Osteoblast (primary cell): ENCODE data around the gene WDR18. TPM values are rescaled to one million over a fixed set of nuclear protein-coding genes. Genes with fewer than 3 reads are reported as not detected.

Experiments used
- DNase-seq: peaks from one replicate; pipeline ENCODE4 v3.0.0; 2011; ENCODE audit warnings: low spot score, mixed read lengths; ENCODE audit not compliant: insufficient read length; ENCODE audit errors: missing footprints
- H2AFZ ChIP-seq: 2 replicates; pipeline ENCODE4 v1.6.0; 2011; ENCODE audit warnings: mild to moderate bottlenecking, low read length
- H3K27ac ChIP-seq: 2 replicates; pipeline ENCODE4 v1.5.1; 2011; ENCODE audit warnings: mild to moderate bottlenecking, low read depth, low read length, moderate library complexity
- H3K27me3 ChIP-seq: 2 replicates; pipeline ENCODE4 v1.6.0; 2012; ENCODE audit warnings: mild to moderate bottlenecking, control low read depth, inconsistent platforms, low read length, moderate library complexity; ENCODE audit not compliant: insufficient read depth
- H3K36me3 ChIP-seq: 2 replicates; pipeline ENCODE4 v1.5.1; 2011; ENCODE audit warnings: mild to moderate bottlenecking, low read length, control low read depth, moderate library complexity; ENCODE audit not compliant: insufficient read depth
- H3K4me1 ChIP-seq: 2 replicates; pipeline ENCODE4 v1.5.1; 2011; ENCODE audit warnings: mild to moderate bottlenecking, low read length, control low read depth, moderate library complexity; ENCODE audit not compliant: insufficient read depth
- H3K4me2 ChIP-seq: 2 replicates; pipeline ENCODE4 v1.6.0; 2011; ENCODE audit warnings: mild to moderate bottlenecking, low read length; ENCODE audit not compliant: insufficient read depth
- H3K4me3 ChIP-seq: fragments of 200-600 bp; sonication (generic); 3 replicates; pipeline ENCODE4 v1.5.1; 2012; ENCODE audit warnings: mild to moderate bottlenecking, low read length, inconsistent platforms; ENCODE audit not compliant: insufficient read depth
- H3K79me2 ChIP-seq: 2 replicates; pipeline ENCODE4 v1.6.0; 2012; ENCODE audit warnings: mild to moderate bottlenecking, low read length, control low read depth, inconsistent platforms; ENCODE audit not compliant: insufficient read depth
- H3K9me3 ChIP-seq: 2 replicates; pipeline ENCODE4 v1.5.1; 2011; ENCODE audit warnings: low read depth, low read length, control low read depth
- H4K20me1 ChIP-seq: 2 replicates; pipeline ENCODE4 v1.6.0; 2012; ENCODE audit warnings: mild to moderate bottlenecking, low read length, control low read depth; ENCODE audit not compliant: insufficient read depth
- total RNA-seq: library from RNA; depleted of rRNA; stranded (reverse); fragments of >200 nt; gene quantifications from 2 replicates; pipeline ENCODE4 v1.2.3, GENCODE V29; 2012
- TF ChIP-seq, protein P1 (sequence below): IDR thresholded peaks from 2 replicates; pipeline ENCODE4 v1.5.1; 2011; ENCODE audit warnings: mild to moderate bottlenecking, low read depth, low read length, moderate library complexity; ENCODE audit errors: extremely low read depth

WDR18 gene
- total RNA-seq, 1 donor = 45.6 TPM

GRCh38 chr19:996051-996838 lies 12.1 kb downstream of the WDR18 start:
- Histone ChIP-seq H3K4me2 (peak overlapping the region; percentile 32), H3K4me1 (peaks cover 5% of the 10 kb centered on the region), H3K9me3 (no peaks in the 10 kb centered on the region), H3K4me3 (peak overlapping the region; percentile 51), H3K27me3 (peaks cover 51% of the 10 kb centered on the region), H3K36me3 (no peaks in the 10 kb centered on the region), H4K20me1 (peaks cover 6% of the 10 kb centered on the region), H3K79me2 (no peaks in the 10 kb centered on the region), H2AFZ (no peak overlapping the region), H3K27ac (no peak overlapping the region)
- DNase-seq = peak; percentile 99
- TF ChIP-seq, protein P1, sequence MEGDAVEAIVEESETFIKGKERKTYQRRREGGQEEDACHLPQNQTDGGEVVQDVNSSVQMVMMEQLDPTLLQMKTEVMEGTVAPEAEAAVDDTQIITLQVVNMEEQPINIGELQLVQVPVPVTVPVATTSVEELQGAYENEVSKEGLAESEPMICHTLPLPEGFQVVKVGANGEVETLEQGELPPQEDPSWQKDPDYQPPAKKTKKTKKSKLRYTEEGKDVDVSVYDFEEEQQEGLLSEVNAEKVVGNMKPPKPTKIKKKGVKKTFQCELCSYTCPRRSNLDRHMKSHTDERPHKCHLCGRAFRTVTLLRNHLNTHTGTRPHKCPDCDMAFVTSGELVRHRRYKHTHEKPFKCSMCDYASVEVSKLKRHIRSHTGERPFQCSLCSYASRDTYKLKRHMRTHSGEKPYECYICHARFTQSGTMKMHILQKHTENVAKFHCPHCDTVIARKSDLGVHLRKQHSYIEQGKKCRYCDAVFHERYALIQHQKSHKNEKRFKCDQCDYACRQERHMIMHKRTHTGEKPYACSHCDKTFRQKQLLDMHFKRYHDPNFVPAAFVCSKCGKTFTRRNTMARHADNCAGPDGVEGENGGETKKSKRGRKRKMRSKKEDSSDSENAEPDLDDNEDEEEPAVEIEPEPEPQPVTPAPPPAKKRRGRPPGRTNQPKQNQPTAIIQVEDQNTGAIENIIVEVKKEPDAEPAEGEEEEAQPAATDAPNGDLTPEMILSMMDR = no peak

DNA sequence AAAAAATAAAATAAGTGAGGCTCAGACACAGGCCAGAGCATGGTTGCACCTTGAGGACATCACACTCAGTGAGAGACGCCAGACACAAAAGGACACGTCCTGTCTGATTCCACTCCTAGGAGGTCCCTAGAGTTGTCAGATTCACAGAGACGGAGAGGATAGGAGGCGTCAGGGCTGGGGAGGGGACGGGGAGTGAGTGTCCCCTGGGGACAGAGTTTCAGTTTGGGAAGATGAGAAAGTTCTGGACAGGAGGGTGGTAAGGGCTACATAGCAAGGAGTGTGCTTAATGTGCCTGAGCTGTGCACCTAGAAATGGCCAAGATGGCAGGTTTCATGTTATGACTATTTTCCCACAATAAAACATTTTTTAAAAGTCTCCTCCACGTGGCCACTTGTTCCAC lies 13.9 kb downstream of the WDR18 start:
- TF ChIP-seq, protein P1 = no peak
- H3K9me3 ChIP-seq = no peaks in the 10 kb centered on the region

GRCh38 chr19:999379-999719 lies 15.2 kb downstream of the WDR18 start:
- H3K4me1 ChIP-seq = peaks cover 5% of the 10 kb centered on the region
- no peaks in the 10 kb centered on the region for H3K79me2 ChIP-seq
- H3K9me3 ChIP-seq = no peaks in the 10 kb centered on the region
- no peak overlapping the region for H2AFZ ChIP-seq
- H4K20me1 ChIP-seq = peaks cover 6% of the 10 kb centered on the region
- DNase-seq = no peak
- no peak overlapping the region for H3K4me2 ChIP-seq
- H3K36me3 ChIP-seq = no peaks in the 10 kb centered on the region
- H3K27me3 ChIP-seq = peaks cover 58% of the 10 kb centered on the region
- TF ChIP-seq, protein P1 = no peak
- no peak overlapping the region for H3K27ac ChIP-seq
- no peak overlapping the region for H3K4me3 ChIP-seq

More for the DNA sequence above, 13.9 kb downstream of the WDR18 start:
- no peaks in the 10 kb centered on the region for H3K36me3 ChIP-seq
- H3K27ac ChIP-seq = no peak overlapping the region
- no peak overlapping the region for H3K4me2 ChIP-seq
- H3K79me2 ChIP-seq = no peaks in the 10 kb centered on the region
- peaks cover 58% of the 10 kb centered on the region for H3K27me3 ChIP-seq
- no peak for DNase-seq
- peaks cover 6% of the 10 kb centered on the region for H4K20me1 ChIP-seq
- peaks cover 5% of the 10 kb centered on the region for H3K4me1 ChIP-seq
- H2AFZ ChIP-seq = no peak overlapping the region
- no peak overlapping the region for H3K4me3 ChIP-seq

- no peaks in the 10 kb centered on the region for H3K36me3 ChIP-seq
- peak; percentile 98 for DNase-seq
- no peak within 1 kb of the TSS for H3K4me3 ChIP-seq
- H3K27ac ChIP-seq = no peak within 1 kb of the TSS
- H3K27me3 ChIP-seq = peaks cover 58% of the 10 kb centered on the region
- peaks cover 5% of the 10 kb centered on the region for H3K4me1 ChIP-seq
- H2AFZ ChIP-seq = no peak within 1 kb of the TSS
- no peaks in the 10 kb centered on the region for H3K79me2 ChIP-seq
- H4K20me1 ChIP-seq = peaks cover 6% of the 10 kb centered on the region
- no peak within 1 kb of the TSS for H3K4me2 ChIP-seq
- no peaks in the 10 kb centered on the region for H3K9me3 ChIP-seq
- TF ChIP-seq, protein P1 = no peak
Measured at GRCh38 chr19:1000095-1000494, 15.9 kb downstream of the WDR18 start, which contains the start of gene GRIN3B. GRIN3B (plus strand) TSS chr19:1000419; CDS start chr19:1000438, 19 bp downstream.
